Astrocyte of the spinal cord (primary cell): ENCODE measurements around the gene FOXO3.

Experiments used
- DNase-seq: peaks from one replicate; pipeline ENCODE4 v3.0.0; 2011; ENCODE audit warnings: low read depth, low spot score
- H3K4me3 ChIP-seq: 2 replicates; pipeline ENCODE4 v1.5.1; 2011; ENCODE audit warnings: low read depth, mild to moderate bottlenecking, low read length, moderate library complexity
- in situ Hi-C: cut with HindIII; loops from 2 replicates; pipeline ENCODE4 v1.10.0; 2017; ENCODE audit warnings: low sequenced_read_pairs
- TF ChIP-seq, protein P1 (sequence below): IDR thresholded peaks from 2 replicates; pipeline ENCODE4 v1.5.1; 2012; ENCODE audit warnings: low read depth, mild to moderate bottlenecking, low read length, inconsistent platforms

FOXO3 gene

DNA sequence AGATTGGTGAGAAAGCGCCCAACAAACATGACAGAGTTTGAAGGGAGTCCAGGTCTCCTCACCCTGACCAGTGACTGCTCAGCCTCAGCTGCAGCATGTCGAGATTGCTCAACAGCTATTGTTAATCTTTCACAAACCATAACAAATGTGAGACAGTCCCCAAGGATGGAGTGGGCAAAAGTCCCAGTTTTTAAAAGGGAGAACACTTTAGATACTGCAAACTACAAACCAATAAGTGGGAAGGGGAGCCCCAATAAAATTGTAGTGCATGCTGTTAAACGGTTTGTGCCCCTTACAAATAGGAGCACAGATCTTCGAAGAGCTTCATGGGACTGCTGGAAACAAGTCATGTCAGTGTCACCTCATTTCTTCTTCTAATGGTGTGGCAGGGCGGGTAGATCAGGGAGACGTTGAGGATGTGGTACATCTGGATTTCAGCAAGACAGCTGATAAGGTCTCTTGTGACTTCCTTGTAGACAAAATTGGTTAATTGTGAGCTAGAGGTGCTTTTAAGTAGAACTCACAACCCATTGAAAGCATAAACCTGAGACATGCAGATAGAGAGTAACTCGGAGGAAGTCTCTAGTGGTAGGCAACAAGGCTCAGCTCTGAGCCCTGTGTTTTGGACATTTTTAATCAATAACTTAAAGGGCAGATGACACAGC, 153.5 kb downstream of the FOXO3 start:
- DNase-seq: peak; percentile 41
- TF ChIP-seq, protein P1, sequence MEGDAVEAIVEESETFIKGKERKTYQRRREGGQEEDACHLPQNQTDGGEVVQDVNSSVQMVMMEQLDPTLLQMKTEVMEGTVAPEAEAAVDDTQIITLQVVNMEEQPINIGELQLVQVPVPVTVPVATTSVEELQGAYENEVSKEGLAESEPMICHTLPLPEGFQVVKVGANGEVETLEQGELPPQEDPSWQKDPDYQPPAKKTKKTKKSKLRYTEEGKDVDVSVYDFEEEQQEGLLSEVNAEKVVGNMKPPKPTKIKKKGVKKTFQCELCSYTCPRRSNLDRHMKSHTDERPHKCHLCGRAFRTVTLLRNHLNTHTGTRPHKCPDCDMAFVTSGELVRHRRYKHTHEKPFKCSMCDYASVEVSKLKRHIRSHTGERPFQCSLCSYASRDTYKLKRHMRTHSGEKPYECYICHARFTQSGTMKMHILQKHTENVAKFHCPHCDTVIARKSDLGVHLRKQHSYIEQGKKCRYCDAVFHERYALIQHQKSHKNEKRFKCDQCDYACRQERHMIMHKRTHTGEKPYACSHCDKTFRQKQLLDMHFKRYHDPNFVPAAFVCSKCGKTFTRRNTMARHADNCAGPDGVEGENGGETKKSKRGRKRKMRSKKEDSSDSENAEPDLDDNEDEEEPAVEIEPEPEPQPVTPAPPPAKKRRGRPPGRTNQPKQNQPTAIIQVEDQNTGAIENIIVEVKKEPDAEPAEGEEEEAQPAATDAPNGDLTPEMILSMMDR: no peak
- no peak overlapping the region for H3K4me3 ChIP-seq
- in situ Hi-C loops: no loop called here

DNA sequence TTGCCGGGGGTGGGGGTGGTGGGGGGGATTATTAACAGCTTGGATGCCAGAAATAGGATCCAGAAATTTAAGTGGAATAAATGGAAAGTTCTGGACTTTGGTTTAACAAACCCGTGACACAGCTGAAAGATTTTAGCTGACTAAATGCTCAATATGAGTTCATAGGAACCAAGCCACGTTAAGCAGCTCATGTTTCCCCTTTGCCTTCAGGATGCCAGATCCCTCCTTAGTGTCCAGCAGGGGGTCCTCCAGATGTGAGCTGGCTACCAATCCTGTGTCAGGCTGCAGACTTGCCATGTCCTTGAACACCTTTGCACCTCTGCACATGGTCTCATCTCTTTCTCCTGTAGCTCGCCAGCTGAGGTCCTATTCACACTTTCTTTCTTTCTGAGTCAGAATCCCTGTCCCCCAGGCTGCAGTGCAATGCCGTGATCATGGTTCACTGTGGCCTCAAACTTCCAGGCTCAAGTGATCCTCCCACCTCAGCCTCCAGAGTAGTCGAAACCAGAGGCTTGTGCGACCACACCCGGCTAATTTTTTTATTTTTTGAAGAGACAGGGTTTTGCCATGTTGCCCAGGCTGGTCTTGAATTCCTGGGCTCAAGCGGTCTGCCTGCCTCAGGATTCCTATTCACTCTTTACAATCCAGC, 154.2 kb downstream of the FOXO3 start:
- in situ Hi-C loops: no loop called here
- no peak for DNase-seq
- TF ChIP-seq, protein P1: no peak
- H3K4me3 ChIP-seq: no peak overlapping the region

DNA sequence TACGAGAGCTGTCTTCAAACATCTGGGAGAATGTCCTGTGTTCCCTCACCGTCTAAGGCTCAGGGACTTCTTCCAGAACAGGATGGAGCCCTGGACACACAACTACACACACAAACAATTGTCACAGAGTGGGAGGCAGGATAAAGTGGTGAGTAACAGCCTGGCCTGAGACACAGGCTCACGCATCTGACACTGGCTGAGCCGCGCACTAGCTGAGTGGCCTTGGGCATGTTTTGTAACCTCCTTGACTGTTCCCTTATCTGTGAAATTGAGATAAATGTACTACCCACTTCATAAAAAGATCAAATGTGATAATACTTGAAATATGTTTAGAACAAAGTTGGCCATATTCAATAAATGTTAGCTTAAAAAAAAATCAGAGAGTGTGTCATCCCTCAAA, 155.1 kb downstream of the FOXO3 start:
- in situ Hi-C loops: no loop called here
- DNase-seq: no peak
- TF ChIP-seq, protein P1: no peak
- no peak overlapping the region for H3K4me3 ChIP-seq

DNA sequence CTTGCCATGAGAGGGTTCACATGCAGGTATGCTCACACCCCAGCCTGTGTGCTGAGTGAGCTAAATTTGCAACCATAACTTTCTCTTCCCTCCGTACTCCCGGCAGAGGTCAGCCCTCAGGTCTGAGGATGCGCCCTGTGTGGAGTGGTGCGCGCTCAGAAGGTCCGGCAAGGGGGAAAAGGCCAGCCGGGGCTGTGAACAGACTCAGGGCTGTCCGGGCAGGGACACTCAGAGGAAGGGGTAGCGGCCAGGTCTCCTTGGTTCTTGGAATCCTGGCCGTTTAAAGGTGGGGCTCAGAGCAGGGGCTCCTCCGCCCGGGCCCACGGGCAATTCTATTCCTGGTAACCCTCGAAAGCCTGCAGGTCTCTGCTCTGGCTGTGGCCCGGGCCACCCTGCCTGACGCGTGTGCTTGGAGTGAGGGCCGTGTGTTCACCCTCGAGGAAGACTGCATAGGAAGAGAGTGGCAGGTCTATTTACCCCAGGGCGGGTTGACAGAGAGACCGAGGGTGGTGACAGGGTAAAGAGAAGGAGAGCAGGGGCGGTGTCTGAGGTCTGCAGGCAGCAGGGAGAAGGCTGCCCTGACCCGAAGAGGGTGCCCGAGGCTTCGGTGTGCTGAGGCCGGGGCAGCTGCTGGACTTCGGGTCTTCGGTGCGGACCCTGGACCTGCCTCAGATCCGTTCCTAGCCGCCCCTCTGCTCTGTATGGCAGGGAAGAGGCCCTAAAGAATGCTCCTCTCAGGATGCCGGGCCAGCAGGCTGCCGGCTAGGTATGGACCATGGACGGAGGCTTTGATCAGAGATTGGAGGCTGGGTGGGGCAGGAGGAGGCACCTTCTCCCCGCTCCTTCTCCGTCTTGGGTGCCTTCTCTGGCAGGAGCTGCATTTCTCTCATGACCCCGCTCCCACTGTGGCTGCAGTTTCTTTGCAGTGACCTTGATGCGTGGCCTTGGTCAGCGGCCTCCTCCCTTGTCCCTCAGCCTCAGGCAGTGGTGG, 156.4 kb downstream of the FOXO3 start:
- in situ Hi-C loops: no loop called here
- no peak overlapping the region for H3K4me3 ChIP-seq
- DNase-seq: no peak
- TF ChIP-seq, protein P1: no peak

DNA sequence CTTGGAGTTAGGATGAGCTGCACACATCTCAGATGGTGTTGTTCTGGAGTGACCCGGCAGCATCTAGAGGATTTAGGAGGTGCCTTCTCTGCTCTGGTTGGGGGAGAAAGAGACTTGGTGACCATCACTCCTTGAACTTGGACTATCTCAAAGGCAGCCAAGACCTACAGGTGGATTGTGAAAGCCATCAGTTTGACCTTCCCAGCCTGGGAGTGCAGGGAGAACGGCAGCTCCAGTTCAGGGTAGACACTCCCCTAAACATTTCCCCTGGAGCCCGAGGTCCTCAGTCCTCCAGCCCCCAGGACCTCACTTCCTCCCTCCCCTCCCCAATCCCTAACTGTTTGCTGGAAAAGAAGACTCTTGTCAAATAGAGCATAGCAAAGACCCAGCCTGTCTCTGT, 158.8 kb downstream of the FOXO3 start:
- DNase-seq: no peak
- in situ Hi-C loops: no loop called here
- TF ChIP-seq, protein P1: no peak

DNA sequence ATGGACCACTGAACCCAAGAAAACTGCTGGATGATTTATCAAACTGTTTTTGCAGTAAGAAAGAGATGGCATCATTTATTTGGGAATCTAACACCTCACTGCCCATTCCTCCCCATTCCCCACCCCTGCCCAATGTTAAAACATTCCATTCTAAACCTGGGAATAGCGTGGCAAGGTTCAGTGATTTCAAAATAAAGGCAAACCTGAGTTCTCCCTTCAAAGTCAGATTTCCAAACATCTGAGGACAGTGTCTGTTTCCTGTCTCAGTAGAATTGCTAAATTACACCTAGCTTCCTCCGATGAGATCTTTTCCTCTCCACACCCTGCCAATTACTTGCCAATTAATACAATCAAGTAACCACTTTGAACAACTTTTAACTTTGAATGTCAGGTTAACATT, 160.1 kb downstream of the FOXO3 start:
- in situ Hi-C loops: no loop called here
- DNase-seq: no peak
- TF ChIP-seq, protein P1: no peak
- H3K4me3 ChIP-seq: no peak overlapping the region

More for the DNA sequence above, 158.8 kb downstream of the FOXO3 start:
- H3K4me3 ChIP-seq: no peak overlapping the region
